ENCODE results near the gene KRTAP3-3.
"Not testable (repeated sequence)": the region's sequence is repeated elsewhere in the genome, so short reads cannot be mapped to it uniquely, and the experiment has no call there.

Gene KRTAP3-3

DNA sequence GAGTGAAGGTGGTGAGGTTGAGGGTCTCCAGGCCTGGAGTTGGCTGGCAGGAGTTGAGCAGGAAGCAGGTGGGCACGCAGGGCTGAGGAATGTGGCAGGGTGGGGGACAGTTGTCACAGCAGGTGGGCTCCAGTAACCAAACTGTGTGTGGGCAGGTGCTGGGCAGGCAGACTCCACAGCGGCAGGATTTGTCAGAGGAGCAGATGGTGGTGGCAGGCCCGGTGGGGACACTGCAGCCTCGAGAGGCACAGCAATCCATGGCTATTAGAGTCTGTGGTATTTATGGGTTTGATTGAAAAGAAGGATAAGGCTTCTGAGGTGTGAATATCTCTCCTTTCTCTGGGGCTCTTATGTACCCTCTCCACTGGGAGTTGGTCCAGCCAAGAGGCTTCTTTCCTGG, at the start of gene KRTAP3-3:
TSS of gene KRTAP3-3 (minus strand) at position 326 of the 400 bp plus-strand sequence. CDS start at position 259, 67 bp downstream.
- no peak for DNase-seq (ENCODE audit: low spot score)

DNA sequence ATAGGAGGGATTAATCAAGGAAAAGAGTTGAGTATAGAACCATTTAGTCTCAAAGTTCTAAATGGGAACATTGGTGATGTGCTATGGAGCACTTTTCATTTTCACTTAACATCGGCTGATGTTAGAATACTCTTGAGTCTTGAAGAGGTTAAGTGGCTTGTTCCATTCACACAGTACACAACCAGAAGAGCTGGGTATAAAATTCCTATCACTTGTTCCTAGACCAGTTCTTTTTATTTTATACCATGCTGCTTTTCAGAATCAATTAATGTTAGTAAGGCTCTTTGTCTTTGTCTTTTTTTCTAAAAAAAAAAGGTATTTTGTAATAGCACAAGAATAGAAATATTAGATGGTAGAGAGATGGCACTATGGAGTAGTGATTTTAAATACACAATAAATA, 49.0 kb upstream of the KRTAP3-3 start:
- no peak for DNase-seq (ENCODE audit: low spot score)

DNA sequence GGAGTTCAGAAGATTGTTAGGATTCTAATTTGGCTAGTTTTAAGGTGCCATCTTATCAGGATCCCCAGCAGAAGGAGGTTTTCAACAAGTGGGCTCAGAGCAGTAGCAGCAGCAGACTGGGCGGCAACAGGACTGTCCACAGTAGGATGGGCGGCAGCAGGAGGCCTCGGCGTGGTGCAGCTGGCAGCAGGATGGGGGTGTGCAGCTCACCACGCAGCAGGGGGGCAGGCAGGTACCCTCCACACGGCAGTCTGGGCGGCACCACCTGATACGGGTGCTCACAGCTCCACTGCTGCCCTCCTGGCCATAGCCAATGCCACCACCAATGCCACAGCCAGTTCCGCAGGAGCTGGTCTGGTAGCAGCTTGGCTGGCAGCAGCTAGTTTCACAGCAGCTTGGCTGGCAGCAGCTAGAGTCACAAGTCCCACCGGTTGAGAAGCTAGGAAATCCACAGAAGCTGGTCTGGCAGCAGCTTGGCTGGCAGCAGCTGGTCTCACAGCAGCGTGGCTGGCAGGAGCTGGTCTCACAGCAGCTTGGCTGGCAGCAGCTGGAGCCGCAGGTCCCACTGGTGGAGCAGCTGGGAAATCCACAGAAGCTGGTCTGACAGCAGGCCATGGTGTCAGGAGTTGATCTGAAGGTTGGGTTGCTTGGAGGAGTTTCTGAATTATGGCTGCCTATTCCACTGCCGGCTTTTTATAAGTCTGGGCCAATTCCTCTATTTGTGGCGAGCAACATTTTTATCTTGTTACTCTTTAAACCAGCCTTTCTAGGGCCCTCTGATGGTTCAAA, 47.0 kb upstream of the KRTAP3-3 start, which contains the start of gene KRTAP1-1:
TSS of gene KRTAP1-1 (minus strand) at position 668 of the 789 bp plus-strand sequence. CDS start at position 615, 53 bp downstream.
- DNase-seq (ENCODE audit: low spot score): not testable (repeated sequence)

DNA sequence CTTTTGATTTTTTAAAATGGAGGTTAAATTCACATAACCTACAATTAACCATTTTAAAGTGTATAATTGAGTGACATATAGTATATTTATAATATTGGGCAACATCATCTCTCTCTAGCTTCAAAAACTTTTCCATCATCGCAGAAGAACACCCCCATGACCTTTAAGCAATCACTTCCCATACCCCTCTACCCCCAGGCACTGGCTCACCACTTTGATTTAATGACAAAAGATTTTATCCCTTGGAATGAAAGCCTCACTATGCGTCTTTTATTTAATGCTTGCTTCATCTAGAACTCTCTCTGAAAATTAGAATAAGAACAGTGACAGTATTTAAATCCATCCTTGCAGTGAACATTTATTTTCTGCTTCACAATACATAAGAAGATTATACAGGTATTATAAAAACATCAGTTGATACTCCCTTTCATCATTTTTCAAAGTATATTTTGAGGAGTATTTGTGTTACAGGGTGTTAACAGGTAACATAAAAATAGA, 43.9 kb upstream of the KRTAP3-3 start:
- no peak for DNase-seq (ENCODE audit: low spot score)

DNA sequence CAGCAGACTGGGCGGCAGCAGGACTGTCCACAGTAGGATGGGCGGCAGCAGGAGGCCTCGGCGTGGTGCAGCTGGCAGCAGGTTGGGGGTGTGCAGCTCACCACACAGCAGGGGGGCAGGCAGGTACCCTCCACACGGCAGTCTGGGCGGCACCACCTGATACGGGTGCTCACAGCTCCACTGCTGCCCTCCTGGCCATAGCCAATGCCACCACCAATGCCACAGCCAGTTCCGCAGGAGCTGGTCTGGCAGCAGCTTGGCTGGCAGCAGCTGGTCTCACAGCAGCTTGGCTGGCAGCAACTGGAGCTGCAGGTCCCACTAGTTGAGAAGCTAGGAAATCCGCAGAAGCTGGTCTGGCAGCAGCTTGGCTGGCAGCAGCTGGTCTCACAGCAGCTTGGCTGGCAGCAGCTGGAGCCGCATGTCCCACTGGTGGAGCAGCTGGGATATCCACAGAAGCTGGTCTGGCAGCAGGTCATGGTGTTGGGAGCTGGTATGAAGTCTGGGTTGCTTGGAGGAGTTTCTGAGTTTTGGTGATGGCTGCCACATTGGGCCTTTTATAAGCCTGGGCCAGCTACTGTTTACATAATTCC, 40.5 kb upstream of the KRTAP3-3 start, which contains the start of gene KRTAP1-3:
TSS of gene KRTAP1-3 (minus strand) at position 529 of the 590 bp plus-strand sequence. CDS start at position 476, 53 bp downstream.
- DNase-seq (ENCODE audit: low spot score): not testable (repeated sequence)

DNA sequence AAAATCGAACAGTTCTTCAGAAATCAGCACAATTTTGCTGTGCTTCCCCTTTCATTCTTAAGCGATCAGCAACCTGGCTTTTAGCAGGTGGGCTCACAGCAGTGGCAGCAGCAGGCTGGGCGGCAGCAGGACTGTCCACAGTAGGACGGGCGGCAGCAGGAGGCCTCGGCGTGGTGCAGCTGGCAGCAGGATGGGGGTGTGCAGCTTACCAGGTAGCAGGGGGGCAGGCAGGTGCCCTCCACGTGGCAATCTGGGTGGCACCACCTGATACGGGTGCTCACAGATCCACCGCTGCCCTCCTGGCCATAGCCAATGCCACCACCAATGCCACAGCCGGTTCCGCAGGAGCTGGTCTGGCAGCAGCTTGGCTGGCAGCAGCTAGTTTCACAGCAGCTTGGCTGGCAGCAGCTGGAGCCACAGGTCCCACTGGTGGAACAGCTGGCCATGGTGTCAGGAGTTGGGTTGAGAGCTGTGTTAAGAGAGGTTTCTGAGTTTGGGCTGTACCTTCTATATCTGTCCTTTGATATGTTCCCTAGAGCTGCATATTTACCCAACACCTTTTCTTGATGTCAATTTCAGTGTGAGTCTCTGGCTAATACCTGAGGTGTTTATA, 35.8 kb upstream of the KRTAP3-3 start, which contains the start of gene KRTAP1-4:
TSS of gene KRTAP1-4 (minus strand) at position 563 of the 613 bp plus-strand sequence. CDS start at position 446, 117 bp downstream.
- no peak for DNase-seq (ENCODE audit: low spot score)

DNA sequence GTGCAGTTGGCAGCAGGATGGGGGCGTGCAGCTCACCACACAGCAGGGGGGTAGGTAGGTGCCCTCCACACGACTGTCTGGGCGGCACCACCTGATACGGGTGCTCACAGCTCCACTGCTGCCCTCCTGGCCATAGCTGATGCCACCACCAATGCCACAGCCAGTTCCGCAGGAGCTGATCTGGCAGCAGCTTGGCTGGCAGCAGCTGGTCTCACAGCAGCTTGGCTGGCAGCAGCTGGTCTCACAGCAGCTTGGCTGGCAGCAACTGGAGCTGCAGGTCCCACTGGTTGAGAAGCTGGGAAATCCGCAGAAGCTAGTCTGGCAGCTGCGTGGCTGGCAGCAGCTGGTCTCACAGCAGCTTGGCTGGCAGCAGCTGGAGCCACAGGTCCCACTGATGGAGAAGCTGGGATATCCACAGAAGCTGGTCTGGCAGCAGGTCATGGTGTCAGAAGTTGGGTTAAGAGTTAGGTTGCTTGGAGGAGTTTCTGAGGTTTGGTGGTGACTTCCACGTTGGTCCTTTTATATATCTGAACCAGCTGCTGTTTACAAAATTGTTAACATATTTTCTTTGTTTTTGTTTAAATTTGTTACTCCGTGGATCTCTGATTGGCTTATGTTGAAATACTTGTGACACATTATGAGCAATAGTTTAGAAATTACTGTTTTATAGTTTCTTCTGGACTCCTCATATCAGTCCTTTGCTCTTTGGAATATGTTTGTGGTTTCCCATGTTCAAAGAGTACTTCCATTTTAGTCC, 32.9 kb upstream of the KRTAP3-3 start, which contains the start of gene KRTAP1-5:
TSS of gene KRTAP1-5 (minus strand) at position 494 of the 757 bp plus-strand sequence. CDS start at position 441, 53 bp downstream.
- DNase-seq (ENCODE audit: low spot score): no peak

DNA sequence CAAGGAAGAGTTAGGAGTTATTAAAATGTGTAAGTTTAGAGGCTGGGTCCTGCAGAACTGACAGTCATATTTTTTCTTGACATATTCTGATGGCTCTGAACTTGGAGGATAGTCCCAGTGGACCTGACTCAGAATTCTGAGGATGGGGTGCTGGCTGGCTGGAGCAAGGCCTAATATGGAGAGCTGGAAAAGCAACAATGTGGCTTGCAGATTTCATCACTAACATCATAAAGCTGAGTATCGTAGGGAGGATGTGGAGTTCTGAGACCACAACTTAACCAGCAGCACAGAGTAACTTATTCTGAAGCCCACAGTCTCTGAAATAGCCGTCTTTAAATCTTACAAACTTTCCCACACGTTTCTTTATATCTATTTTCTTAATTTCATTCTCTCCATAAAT, 30.7 kb upstream of the KRTAP3-3 start:
- DNase-seq (ENCODE audit: low spot score): no peak

DNA sequence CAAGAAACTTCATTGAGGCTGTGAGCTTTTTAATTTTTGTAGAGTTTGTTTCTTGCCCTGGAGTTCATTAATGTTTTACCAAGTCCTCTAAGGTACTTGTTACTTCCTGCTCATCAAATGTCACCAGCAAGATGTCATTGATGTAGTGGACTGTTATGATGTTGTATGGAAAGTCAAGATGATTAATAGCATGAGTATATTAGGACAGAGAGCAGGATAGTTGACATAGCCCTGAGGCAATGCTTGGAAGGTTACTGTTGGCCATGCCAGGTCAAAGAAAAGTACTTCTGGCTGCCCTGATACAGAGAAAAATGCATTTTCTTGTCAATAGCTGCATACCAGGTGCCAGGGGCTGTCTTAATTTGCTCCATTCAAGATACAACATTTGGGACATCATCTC, 26.4 kb upstream of the KRTAP3-3 start:
- no peak for DNase-seq (ENCODE audit: low spot score)

DNA sequence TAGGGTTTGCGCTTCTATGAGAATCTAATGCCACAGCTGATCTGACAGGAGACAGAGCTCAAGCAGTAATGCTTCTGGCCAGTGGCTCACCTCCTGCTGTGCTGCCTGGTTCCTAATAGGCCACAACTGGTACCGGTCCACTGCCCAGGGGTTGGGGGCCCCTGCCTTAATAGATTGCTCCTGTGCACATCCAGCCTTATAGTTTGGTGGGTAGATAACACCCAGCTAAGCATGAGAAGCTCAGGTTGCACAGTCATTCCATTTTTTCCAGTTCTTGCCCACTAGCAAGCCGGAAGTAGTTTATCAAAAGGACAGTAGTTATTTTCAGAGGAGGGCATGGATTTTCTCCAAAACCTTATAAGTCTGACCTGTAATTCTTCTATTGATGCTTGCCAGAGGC, 25.5 kb upstream of the KRTAP3-3 start:
- no peak for DNase-seq (ENCODE audit: low spot score)

DNA sequence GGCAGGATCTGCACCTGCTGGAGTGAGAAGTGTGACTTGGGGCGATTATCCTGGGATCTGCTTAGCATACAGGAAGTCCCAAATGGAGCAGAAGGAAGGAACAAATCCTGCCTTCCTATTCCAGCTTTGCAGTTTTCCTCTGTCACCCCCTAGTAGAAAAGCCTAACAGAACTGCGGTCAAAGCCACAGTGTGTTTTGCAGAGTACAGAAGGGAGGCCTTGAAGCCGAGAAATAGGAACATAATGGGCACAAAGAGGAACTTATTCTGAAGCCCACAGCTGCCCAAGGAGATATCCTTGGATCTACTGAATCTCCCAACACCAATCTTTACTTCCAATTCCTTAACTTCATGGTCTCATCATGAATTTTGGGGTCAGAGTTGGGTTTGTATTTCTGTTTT, 24.6 kb upstream of the KRTAP3-3 start:
- no peak for DNase-seq (ENCODE audit: low spot score)

DNA sequence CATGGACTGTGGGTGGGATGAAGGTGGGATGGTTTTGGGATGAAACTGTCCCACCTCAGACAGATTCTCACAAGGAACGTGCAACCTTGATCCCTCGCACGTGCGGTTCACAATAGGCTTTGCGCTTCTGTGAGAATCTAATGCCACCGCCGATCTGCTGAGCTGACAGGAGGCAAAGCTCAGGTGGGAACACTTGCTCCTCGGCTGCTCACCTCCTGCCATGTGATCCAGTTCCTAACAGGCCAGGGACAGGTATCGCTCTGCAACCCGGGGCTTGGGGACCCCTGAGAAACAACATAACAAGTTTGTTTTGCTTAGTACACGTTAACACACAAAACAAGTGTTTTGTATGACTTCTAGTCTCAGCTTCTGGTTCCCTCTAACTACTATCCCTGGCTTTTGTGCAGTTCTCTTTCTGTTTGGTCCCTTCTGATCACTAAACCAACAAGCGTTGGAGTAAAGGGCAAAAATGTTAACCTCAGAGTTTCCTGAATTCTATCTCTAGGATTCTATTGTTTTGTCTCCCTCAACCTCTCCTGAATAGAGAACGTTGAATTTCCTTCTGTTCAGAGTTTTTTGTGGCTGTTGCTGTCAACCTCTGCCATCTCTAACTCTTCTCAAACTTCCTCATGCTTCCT, 22.7 kb upstream of the KRTAP3-3 start:
- DNase-seq (ENCODE audit: low spot score): no peak

DNA sequence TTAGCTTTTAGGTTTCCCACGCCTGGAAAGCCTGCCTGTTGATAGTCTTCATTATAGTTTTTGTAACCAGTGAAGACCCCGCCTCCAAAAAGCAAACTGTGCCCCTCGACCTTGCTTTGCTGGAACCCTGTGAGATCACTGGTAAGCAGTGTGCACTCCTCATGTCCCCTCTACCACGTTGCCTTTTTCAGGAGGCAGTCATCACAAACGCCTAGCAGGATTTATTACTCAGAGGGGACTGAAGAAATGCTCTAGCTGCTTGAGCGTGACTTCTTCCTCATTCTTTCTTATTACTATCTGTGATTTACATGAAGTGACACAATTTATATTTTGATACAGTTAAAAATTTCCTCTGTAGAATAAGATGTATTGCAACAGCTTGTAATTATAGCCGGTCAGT, 21.5 kb upstream of the KRTAP3-3 start:
- DNase-seq (ENCODE audit: low spot score): no peak

DNA sequence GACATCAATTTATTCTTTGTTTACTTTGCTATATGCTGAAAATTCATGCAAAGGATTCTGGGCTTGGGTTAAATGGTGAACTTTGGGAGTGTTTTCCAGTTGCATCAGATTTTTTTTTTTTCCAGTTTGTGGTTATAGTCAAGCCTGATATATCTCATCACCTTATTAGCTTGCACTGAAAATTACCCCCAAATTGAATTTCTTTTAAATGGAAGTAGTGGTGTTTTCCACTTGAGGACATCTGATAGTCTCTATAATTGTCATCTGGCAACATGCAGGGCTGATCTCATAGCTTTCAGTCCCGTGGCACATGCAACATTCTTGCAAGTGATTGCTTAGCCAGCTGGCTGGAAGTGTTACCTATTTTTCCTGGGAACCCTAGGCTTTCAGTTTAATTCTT, 19.6 kb upstream of the KRTAP3-3 start:
- no peak for DNase-seq (ENCODE audit: low spot score)

DNA sequence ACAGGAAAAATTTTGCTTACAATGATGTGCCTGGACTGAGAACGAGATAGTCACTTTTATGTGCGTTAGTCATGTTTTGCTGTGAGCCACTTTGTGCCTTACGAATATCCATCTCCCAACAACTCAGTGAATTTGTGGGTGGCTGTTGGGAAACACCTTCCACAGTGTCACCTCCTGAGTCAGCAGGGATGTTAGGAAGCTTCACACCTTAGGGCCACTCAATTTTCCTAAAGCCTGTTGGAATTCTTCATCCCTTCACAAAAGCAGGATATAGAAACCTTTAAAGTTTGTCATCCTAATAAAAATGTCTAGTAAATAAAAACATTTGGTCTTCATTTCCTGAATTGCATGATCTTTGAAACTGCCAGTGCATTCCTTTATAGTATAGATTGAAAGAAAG, 19.2 kb upstream of the KRTAP3-3 start:
- no peak for DNase-seq (ENCODE audit: low spot score)

DNA sequence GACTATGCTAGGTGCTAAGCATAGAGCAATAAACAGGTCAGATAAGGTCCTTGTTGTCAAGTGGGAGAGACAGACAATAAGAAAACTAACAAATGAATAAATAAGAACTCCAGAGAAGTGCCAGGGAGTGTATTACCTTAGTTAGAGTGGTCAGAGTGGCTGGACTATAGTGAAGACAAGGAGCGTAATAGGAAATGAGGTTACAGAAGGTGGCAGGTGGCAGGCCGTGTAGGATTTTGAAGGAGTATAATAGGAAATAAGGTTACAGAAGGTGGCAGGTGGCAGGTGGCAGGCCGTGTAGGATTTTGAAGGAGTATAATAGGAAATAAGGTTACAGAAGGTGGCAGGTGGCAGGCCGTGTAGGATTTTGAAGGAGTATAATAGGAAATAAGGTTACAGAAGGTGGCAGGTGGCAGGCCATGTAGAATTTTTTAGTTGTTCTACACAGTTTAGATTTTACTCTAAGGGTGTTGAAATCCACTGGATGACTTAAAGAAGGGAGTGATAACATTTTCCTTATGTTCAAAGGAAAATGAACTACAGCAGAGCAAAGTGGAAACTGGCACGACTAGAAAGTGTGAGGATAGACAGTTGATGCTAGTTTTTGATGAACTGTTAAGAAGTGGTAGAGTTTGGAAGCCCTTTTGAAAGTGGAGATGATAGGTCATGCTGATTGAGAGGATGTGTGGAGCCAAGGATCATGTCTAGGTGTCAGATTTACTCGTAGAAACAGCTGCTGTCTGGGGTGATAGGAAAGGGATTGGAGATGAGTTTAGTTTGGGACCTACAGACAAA, 18.6 kb upstream of the KRTAP3-3 start:
- no peak for DNase-seq (ENCODE audit: low spot score)

DNA sequence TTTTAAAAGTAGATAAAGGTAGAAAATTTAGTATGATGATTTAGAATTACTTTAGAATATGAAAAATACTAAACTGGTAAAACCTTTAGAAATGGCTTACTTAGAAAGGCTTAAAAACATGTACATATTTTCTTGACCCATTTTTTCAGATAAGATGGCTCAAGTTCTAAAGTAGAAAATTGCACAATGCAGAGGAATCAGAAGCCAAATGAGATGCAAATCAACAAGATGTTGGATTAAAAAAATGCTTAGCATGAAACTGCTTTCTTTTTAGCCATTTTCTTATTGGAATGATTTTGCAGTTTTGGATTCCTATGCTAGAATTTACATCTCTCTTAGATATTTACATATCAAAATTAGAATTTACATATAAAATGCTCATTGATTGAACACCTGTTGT, 16.5 kb upstream of the KRTAP3-3 start:
- DNase-seq (ENCODE audit: low spot score): no peak

DNA sequence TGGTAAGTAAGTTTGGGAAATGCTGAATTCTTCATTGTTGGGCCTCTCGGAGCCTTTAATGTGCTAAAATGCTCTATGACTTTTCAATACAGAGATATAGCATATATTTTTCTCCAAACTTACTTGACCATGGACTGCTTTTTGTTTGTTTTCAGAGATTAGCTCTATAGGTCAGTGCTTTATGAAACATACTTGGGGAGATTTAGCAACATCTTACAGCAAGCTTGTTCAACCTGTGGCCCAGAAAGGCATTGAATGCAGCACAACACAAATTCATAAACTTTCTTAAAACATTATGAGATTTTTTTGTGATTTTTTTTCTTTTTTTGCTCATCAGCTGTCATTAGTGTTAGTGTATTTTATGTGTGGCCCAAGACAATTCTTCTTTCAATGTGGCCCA, 16.0 kb upstream of the KRTAP3-3 start:
- no peak for DNase-seq (ENCODE audit: low spot score)

DNA sequence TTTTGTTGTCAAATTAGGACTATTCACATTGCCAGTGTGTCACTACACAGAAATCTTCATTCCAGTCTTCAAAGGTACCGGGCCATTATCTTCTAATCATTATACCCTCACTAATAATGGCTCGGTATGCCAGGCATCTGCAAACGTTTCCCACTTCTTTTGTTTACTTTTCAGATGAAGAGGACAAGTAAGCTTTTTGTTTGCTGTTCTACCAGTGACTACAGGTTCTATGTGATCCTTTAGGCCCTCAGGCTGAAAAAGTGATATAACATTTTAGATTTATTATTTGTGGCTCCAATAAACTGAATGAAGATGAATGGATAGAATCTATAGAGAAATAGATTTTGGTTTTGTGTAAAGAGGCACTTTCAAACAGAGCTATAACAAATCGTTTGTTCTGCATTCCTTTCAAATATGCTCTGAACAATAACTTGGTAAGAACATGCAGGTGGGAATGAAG, 15.4 kb upstream of the KRTAP3-3 start:
- no peak for DNase-seq (ENCODE audit: low spot score)

DNA sequence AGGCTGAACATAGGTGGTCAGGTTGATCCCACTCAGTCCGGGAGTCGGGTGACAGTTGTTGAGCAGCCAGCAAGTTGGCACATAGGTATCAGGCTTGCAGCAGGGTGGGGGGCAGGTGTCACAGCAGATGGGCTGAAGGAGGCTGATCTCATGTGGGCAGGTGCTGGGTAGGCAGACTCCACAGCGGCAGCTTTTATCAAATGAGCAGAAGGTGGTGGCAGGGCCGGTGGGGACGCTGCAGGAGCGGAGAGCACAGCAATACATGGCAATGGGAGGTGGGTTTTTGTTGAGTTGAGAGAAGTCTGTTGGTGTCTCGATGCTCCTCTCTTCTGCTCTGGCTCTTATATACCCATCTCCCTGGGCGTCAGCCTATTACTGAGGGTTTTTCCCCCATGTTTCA, 14.8 kb upstream of the KRTAP3-3 start, which contains the start of gene KRTAP3-1:
TSS of gene KRTAP3-1 (minus strand) at position 318 of the 400 bp plus-strand sequence. CDS start at position 264, 54 bp downstream.
- no peak for DNase-seq (ENCODE audit: low spot score)
